HG02981 (cell line): ENCODE data around the gene MED13L.

Experiments used
- ATAC-seq: cut with Tn5 transposase; IDR thresholded peaks from one replicate; pipeline ENCODE4 v1.9.1; 2021; ENCODE audit warnings: mild to moderate bottlenecking, moderate library complexity; ENCODE audit not compliant: unreplicated experiment

Gene MED13L

GRCh38 chr12:116099652-116100432 lies 177.7 kb downstream of the MED13L start:
- no peak for ATAC-seq

GRCh38 chr12:116096874-116097273 lies 180.6 kb downstream of the MED13L start:
- ATAC-seq, result no peak

DNA sequence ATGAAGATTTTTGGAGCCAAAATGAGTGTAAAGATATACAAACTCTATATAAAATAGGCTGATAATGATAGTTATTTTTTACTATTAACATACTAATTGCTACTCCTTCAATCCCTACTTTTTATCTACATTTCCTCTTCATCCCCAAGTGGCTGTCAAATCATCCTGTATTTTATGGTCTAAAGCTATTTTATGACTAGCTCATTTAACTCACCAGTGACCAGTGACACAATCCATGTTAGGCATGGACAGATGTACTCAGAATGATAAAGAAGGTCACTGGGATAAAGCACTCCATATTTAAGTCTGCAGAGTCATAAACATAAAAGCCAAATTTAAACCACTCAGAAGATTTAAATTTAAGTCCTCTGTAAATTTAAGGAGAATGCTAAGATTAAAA lies 183.0 kb downstream of the MED13L start:
- no peak for ATAC-seq

GRCh38 chr12:116093915-116094314 lies 183.6 kb downstream of the MED13L start:
- no peak for ATAC-seq

DNA sequence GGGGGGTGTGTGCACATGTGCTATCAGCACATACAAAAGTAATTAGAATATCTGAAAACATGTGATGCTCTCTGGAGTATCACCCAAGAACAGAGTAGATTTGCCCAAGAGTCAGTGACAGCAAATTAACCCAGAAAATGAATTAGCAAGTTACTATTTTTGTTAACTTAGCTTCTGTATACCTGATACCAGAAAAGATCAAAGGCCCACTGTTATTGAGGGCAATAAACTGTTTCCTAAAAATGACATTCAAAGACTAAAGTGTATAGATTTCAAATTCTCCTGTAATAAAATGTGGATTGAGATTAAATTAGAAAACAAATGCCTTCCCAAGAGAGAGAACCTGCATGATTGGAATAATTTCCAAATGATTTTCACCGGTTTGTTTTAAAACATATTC lies 184.7 kb downstream of the MED13L start:
- no peak for ATAC-seq

- no peak for ATAC-seq
Measured at GRCh38 chr12:116092162-116092561, 185.3 kb downstream of the MED13L start.

GRCh38 chr12:116091579-116091978 lies 185.9 kb downstream of the MED13L start:
- no peak for ATAC-seq

GRCh38 chr12:116090516-116090915 lies 187.0 kb downstream of the MED13L start:
- no peak for ATAC-seq

GRCh38 chr12:116089080-116089479 lies 188.4 kb downstream of the MED13L start:
- ATAC-seq, result no peak

DNA sequence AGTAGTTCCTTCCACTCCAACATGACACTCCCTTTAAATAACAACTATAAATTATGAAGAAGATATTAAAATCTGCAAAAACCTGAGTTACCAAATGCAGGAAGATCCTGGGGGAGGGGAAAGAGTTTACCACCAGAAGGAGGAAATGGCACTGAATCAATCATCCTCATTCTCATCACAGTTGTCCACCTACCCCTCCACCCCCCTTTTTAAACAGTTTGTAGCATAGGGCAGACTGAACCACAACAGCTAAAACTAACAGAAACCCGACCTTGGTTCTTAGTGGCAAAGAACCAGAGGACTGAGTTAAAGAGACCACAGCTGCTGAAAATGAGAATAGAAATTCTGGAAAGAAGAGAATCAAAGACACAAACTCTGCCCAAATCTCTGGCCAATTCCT lies 189.5 kb downstream of the MED13L start:
- ATAC-seq, result peak; percentile 67

DNA sequence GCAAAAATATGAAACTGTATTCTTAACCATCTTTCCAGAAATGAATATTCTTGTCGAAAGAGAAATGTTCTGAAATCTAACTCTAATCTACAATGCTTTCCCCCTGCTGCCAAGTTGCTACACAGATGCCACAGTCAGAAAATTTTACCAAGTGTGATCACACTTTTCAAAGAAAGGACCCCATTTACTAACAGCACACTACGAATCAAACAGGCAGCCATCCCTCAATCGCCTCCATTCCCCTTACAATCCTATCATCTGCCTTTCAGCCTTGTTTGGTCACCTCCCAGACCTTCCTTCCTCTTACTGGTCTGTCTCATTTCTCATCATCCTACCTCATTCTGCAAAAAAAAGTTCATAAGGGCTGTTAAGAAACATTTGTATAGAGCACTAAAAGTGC lies 190.1 kb downstream of the MED13L start:
- ATAC-seq, result peak; percentile 49

DNA sequence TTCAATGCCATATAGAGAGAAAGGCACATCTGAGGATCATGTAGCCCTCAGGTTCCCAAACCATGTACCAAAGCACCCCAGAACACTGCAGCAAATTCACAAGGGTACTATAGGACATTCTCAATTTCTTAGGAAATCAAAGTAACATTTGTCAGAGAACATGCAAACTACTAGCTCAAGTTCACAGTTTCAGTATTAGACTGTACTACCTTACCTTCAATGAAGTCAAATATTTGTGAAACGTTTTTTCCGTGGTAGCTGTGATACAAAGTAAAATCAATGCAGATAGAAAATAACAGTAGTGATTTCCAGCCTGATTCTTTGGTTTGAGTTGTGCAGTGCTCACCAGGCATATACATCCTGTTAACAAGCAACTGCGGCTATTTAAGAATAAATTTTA lies 197.1 kb downstream of the MED13L start:
- no peak for ATAC-seq

DNA sequence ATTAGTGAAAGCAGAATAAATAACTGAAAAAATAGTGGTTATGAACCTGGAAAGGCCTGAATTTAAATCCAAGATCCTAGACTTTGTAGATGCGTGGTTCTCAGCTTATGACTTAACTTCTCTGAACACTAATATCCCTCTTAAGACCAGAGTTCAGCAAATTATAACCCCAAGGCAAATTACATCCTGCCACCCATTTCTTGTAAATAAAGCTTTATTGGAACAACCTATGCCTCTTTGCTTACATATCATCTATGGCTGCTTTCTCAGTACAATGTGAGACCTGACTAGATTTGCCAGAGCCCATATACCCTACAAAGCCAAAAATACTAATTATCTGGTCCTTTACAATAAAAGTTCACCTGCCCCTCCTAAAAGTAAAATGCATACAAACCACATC lies 199.1 kb downstream of the MED13L start:
- no peak for ATAC-seq

- ATAC-seq, result no peak
Measured at GRCh38 chr12:116077431-116077830, 200.1 kb downstream of the MED13L start.

DNA sequence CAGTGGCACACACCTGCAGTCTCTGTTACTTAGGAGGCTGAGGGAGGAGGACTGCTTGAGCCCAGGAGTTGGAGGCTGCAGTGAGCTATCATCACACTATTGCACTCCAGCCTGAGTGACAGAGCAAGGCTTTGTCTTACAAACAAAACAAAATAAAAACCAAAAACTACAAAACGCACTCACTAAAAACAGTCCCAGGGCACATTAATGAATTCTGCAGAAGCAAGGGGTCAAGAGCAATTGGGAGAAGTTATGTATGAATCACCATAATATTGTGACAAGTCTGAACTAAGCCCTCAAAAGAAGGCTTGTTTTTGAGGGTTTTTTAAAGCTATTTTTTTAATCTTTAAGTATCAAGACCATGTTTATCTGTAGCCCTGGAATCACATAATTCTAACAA lies 201.1 kb downstream of the MED13L start:
- no peak for ATAC-seq

GRCh38 chr12:116074686-116075085 lies 202.8 kb downstream of the MED13L start:
- ATAC-seq, result no peak

GRCh38 chr12:116071555-116072230 lies 205.8 kb downstream of the MED13L start:
- no peak for ATAC-seq

GRCh38 chr12:116070444-116070843 lies 207.0 kb downstream of the MED13L start:
- ATAC-seq, result no peak

DNA sequence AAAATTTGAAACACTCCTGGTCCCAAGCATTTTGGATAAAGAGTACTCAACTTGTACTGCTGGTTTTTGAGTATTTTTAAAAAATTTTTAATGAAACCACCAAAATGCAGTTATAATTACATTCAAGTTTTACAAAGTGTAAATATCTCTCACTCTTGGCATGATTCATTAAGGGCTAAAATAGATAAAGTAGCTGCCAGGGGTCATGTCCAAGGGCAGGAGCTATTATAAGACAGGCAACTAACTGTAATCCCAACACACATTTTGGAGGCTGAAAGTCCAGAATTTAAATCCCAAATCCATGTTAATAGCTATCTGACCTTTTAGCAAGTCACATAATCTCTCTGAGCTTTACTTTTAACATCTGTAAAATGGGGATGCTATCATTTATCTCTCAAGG lies 207.6 kb downstream of the MED13L start:
- no peak for ATAC-seq

- ATAC-seq, result no peak
Measured at GRCh38 chr12:116068853-116069252, 208.6 kb downstream of the MED13L start.

DNA sequence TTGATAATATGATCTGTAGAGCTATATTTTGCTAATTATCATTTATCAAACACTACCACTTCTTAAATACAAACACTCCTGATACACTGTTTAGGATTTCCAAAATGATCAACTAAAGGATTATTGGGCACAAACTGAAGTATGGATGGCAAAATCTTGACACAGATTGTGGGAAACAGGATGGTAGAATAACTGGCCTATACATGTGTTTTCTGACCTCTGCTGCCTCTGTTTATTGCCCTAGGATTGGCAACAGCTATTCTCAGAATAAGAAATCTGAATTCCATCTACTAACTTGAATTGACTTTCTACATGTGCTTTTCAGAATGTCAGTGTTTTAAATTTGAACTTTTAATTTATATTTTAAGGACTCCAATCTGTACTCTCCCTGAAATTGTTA lies 209.1 kb downstream of the MED13L start:
- ATAC-seq, result no peak

GRCh38 chr12:116067892-116068291 lies 209.6 kb downstream of the MED13L start:
- no peak for ATAC-seq
